ENCODE results near the gene PANK4.
A peak's percentile ranks its signal among the peaks of the same experiment; 100 is the strongest.

The PANK4 gene

DNA sequence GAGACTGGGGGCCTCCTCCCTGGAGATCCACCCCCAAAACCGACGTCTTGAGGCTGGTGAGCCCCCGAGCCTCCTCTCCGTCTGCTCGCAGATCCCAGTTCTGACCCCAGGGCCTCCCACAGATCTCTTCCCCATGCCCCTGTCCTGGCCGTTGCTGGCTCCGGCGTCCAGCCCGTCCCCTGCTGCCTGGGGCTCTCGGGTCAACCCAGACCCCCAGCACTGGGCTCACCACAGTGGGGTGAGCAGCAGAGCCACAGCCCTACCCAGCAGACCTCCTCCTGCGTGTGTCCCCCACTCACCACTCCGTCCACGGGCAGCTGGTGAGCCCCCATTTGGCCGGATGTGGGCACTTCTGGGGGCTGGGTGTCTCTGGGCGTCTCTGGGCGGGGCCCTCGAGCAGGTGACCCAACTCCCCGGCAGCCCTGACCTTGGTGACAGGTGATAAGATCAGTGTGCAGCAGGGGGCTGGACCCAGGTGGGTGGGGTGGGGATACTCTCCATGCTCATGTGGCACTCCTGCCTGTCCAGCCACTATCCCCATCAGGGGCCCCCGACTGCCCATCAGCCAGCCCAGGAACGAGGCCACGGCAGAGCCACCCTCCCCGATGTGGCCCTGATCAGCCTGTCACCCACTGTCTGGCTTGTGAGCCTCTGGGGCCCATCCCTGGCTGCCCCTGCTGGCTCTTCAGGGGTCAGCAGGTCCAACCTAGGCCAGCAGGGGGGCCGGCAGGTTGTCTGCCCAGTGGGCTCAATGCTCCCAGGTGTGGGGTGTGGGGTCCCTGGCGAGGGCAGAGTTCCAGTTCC lies 30.5 kb upstream of the PANK4 start:
- Histone ChIP-seq H3K79me2 (ENCODE audit: control insufficient read depth, insufficient read depth, low read length) (no peaks in the 10 kb centered on the region), H2AK5ac (ENCODE audit: low read length) (no peak overlapping the region), H2BK120ac (ENCODE audit: low read depth, low read length) (no peak overlapping the region), H3K27me3 (ENCODE audit: insufficient read depth, low read length, poor library complexity) (no peaks in the 10 kb centered on the region), H3K4ac (ENCODE audit: low read depth, low read length) (no peak overlapping the region), H3K4me1 (ENCODE audit: control insufficient read depth, low read depth, low read length) (no peaks in the 10 kb centered on the region), H3K4me2 (ENCODE audit: low read length) (no peak overlapping the region), H3K23ac (ENCODE audit: low read length) (no peak overlapping the region), H3K27ac (ENCODE audit: low read depth, low read length) (no peak overlapping the region), H3K4me3 (ENCODE audit: low read length) (no peak overlapping the region), H3K9ac (ENCODE audit: low read length) (no peak overlapping the region), H4K8ac (ENCODE audit: low read depth, low read length) (no peak overlapping the region), H3K79me1 (ENCODE audit: low read length) (no peaks in the 10 kb centered on the region), H2BK5ac (ENCODE audit: low read length) (no peak overlapping the region), H3K36me3 (ENCODE audit: control insufficient read depth, insufficient read depth, low read length) (no peaks in the 10 kb centered on the region), H4K5ac (ENCODE audit: low read length) (no peak overlapping the region), H2BK15ac (replicated peaks; ENCODE audit: low read depth) (no peak overlapping the region), H3K18ac (ENCODE audit: low read length) (no peak overlapping the region), H3K56ac (ENCODE audit: low read length) (no peak overlapping the region)
- DNase-seq: no peak
- WGBS (ENCODE audit: extremely low coverage, insufficient coverage, low lambda C conversion rate): no CpG with 5 or more reads among the region's 24 CpGs

DNA sequence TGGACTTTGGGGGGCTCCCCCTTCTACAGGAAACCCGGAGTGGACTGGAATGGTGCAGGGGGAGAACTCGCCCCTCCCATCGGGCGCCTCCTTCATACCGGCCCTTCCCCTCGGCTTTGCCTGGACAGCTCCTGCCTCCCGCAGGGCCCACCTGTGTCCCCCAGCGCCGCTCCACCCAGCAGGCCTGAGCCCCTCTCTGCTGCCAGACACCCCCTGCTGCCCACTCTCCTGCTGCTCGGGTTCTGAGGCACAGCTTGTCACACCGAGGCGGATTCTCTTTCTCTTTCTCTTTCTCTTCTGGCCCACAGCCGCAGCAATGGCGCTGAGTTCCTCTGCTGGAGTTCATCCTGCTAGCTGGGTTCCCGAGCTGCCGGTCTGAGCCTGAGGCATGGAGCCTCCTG lies 29.9 kb upstream of the PANK4 start, which contains the start of gene TNFRSF14:
TSS of gene TNFRSF14 (plus strand) at position 95 of the 401 bp plus-strand sequence. CDS start at position 389, 294 bp downstream.
- H2AK5ac ChIP-seq (ENCODE audit: low read length): no peak within 1 kb of the TSS
- no CpG with 5 or more reads among the region's 16 CpGs for WGBS (ENCODE audit: extremely low coverage, insufficient coverage, low lambda C conversion rate)
- no peaks in the 10 kb centered on the region for H3K36me3 ChIP-seq (ENCODE audit: control insufficient read depth, insufficient read depth, low read length)
- DNase-seq: no peak
- H4K8ac ChIP-seq (ENCODE audit: low read depth, low read length): no peak within 1 kb of the TSS
- no peak within 1 kb of the TSS for H3K18ac ChIP-seq (ENCODE audit: low read length)
- H3K4ac ChIP-seq (ENCODE audit: low read depth, low read length): no peak within 1 kb of the TSS
- no peak within 1 kb of the TSS for H3K4me2 ChIP-seq (ENCODE audit: low read length)
- no peak within 1 kb of the TSS for H2BK15ac ChIP-seq (replicated peaks; ENCODE audit: low read depth)
- H4K5ac ChIP-seq (ENCODE audit: low read length): no peak within 1 kb of the TSS
- no peak within 1 kb of the TSS for H3K9ac ChIP-seq (ENCODE audit: low read length)
- H3K4me1 ChIP-seq (ENCODE audit: control insufficient read depth, low read depth, low read length): no peaks in the 10 kb centered on the region
- no peaks in the 10 kb centered on the region for H3K79me2 ChIP-seq (ENCODE audit: control insufficient read depth, insufficient read depth, low read length)
- H3K27ac ChIP-seq (ENCODE audit: low read depth, low read length): no peak within 1 kb of the TSS
- H3K27me3 ChIP-seq (ENCODE audit: insufficient read depth, low read length, poor library complexity): no peaks in the 10 kb centered on the region
- H3K4me3 ChIP-seq (ENCODE audit: low read length): no peak within 1 kb of the TSS
- no peaks in the 10 kb centered on the region for H3K79me1 ChIP-seq (ENCODE audit: low read length)
- H2BK120ac ChIP-seq (ENCODE audit: low read depth, low read length): no peak within 1 kb of the TSS
- no peak within 1 kb of the TSS for H3K23ac ChIP-seq (ENCODE audit: low read length)
- peak within 1 kb of the TSS; percentile 15 for H3K56ac ChIP-seq (ENCODE audit: low read length)
- H2BK5ac ChIP-seq (ENCODE audit: low read length): no peak within 1 kb of the TSS

DNA sequence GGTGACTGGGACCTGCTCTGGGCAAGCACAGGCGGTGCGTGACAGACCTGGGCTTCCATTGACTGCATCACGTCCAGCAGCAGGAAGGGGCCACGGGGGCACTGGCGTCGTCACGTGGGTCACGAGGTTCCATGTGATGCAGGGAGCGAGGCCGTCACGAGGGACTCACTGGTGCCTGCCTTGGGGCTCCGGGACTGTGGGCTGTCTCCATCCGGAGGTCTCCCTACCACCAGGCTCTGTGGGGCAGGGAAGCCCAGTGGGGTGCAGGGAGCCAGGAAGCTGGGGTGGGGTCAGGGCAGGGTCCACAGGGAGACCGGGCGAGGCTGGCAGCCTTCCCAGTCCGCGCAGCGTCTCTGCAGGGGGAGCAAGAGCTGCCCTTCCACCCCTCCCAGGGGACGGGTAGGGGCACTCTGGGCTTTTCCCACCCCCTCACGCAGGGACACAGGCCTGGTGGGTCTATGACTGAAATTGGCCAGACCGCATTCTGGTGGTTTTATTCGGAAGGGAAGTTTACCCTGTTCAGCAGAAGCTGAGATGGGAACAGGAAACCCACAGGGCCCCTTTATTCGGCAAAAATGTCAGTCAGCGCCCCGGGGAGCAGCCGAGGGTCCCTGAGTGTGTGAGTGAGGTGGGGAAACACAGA lies 29.4 kb upstream of the PANK4 start:
- no peak overlapping the region for H3K27ac ChIP-seq (ENCODE audit: low read depth, low read length)
- H3K79me1 ChIP-seq (ENCODE audit: low read length): no peaks in the 10 kb centered on the region
- H3K4ac ChIP-seq (ENCODE audit: low read depth, low read length): no peak overlapping the region
- no peak overlapping the region for H2BK5ac ChIP-seq (ENCODE audit: low read length)
- H3K9ac ChIP-seq (ENCODE audit: low read length): no peak overlapping the region
- no peaks in the 10 kb centered on the region for H3K79me2 ChIP-seq (ENCODE audit: control insufficient read depth, insufficient read depth, low read length)
- H3K36me3 ChIP-seq (ENCODE audit: control insufficient read depth, insufficient read depth, low read length): no peaks in the 10 kb centered on the region
- H4K8ac ChIP-seq (ENCODE audit: low read depth, low read length): no peak overlapping the region
- peak overlapping the region; percentile 15 for H3K56ac ChIP-seq (ENCODE audit: low read length)
- H3K4me2 ChIP-seq (ENCODE audit: low read length): no peak overlapping the region
- no peak overlapping the region for H4K5ac ChIP-seq (ENCODE audit: low read length)
- H2AK5ac ChIP-seq (ENCODE audit: low read length): no peak overlapping the region
- H3K18ac ChIP-seq (ENCODE audit: low read length): no peak overlapping the region
- H2BK120ac ChIP-seq (ENCODE audit: low read depth, low read length): no peak overlapping the region
- DNase-seq: no peak
- H3K4me1 ChIP-seq (ENCODE audit: control insufficient read depth, low read depth, low read length): no peaks in the 10 kb centered on the region
- no peak overlapping the region for H3K23ac ChIP-seq (ENCODE audit: low read length)
- no CpG with 5 or more reads among the region's 26 CpGs for WGBS (ENCODE audit: extremely low coverage, insufficient coverage, low lambda C conversion rate)
- no peaks in the 10 kb centered on the region for H3K27me3 ChIP-seq (ENCODE audit: insufficient read depth, low read length, poor library complexity)
- no peak overlapping the region for H3K4me3 ChIP-seq (ENCODE audit: low read length)
- no peak overlapping the region for H2BK15ac ChIP-seq (replicated peaks; ENCODE audit: low read depth)

DNA sequence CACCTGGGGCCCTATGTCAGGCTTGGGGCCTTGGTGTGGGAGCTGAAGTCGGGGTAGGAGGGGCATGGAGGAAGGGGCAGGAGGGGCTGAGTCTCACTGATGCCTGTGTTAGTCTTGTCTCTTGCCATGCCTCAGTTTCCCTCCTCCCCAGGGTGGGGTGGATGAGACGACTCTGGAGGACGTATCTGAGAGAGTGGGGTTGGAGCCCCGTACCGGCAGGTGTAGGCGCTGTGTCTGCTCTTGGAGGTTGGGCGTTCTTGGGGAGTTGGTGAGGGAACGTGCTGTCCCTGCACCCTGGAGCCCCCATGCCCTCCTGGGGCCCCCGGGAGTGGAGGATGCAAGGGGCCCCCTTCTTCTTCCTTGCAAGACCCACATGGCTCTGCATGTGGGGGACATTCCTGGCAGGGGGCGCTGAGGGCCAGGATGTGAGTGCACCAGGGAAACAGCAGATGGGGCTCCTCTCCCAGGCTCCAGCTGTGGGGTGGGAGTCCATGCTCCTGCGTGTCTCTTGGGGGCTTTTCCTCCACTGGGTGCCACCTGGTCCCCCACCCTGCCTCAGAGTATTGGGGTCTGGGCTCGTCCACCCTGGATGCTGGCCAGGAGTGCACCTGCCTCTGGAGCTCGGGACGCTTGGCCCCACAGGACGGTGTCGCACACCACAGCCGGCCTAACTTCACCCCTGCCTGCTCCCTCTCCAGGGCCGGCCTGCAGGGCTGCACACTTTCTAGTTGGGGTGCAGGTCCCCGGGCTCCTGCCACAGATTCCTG lies 28.4 kb upstream of the PANK4 start:
- Histone ChIP-seq H3K27me3 (ENCODE audit: insufficient read depth, low read length, poor library complexity) (no peaks in the 10 kb centered on the region), H3K79me2 (ENCODE audit: control insufficient read depth, insufficient read depth, low read length) (no peaks in the 10 kb centered on the region), H3K23ac (ENCODE audit: low read length) (no peak overlapping the region), H3K9ac (ENCODE audit: low read length) (no peak overlapping the region), H3K79me1 (ENCODE audit: low read length) (no peaks in the 10 kb centered on the region), H4K5ac (ENCODE audit: low read length) (no peak overlapping the region), H3K56ac (ENCODE audit: low read length) (no peak overlapping the region), H3K36me3 (ENCODE audit: control insufficient read depth, insufficient read depth, low read length) (no peaks in the 10 kb centered on the region), H2AK5ac (ENCODE audit: low read length) (no peak overlapping the region), H3K27ac (ENCODE audit: low read depth, low read length) (no peak overlapping the region), H4K8ac (ENCODE audit: low read depth, low read length) (no peak overlapping the region), H2BK5ac (ENCODE audit: low read length) (no peak overlapping the region), H2BK15ac (replicated peaks; ENCODE audit: low read depth) (no peak overlapping the region), H3K4me2 (ENCODE audit: low read length) (no peak overlapping the region), H2BK120ac (ENCODE audit: low read depth, low read length) (no peak overlapping the region), H3K4me1 (ENCODE audit: control insufficient read depth, low read depth, low read length) (no peaks in the 10 kb centered on the region), H3K18ac (ENCODE audit: low read length) (no peak overlapping the region), H3K4ac (ENCODE audit: low read depth, low read length) (no peak overlapping the region), H3K4me3 (ENCODE audit: low read length) (no peak overlapping the region)
- no CpG with 5 or more reads among the region's 19 CpGs for WGBS (ENCODE audit: extremely low coverage, insufficient coverage, low lambda C conversion rate)
- DNase-seq: peak; percentile 19

DNA sequence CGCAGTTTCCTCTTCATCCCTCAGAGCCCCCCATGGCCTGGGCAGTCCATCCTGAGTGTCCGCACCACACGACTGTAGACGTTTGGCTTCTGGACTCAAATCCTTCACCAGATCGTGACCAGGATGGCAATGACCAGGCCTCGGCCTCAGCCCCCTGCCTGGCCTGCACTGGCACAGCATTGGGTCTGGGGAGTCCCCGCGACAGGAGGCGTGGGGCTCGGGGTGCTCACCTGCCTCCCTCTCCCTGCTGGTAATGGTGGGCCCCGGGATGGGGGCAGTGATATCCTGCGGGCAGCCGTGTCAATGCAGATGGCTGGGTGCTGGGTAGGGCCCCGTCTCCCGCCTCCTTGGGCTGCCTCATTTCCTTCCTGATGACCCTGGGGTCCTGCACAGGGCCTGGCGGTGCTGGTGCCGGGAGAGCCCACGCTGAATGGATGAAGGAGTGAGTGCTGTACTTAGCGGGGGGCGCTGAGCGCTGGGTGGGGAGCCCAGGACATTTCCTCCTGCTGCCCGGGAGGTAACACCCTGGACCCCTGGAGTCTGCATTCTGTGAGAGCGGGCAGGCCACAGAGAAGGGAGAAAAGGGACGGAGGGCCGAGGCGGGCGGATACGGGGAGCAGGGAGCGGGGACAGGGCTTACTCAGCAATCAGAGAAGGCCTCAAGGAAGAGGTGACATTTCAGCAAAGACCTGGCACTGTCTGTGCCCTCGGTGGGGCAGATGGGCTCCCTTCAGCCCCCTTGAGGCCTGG lies 27.6 kb upstream of the PANK4 start:
- H4K5ac ChIP-seq (ENCODE audit: low read length): no peak overlapping the region
- no peak overlapping the region for H4K8ac ChIP-seq (ENCODE audit: low read depth, low read length)
- no peak overlapping the region for H2BK5ac ChIP-seq (ENCODE audit: low read length)
- no peak for DNase-seq
- no peak overlapping the region for H3K23ac ChIP-seq (ENCODE audit: low read length)
- no peak overlapping the region for H3K4ac ChIP-seq (ENCODE audit: low read depth, low read length)
- H3K79me1 ChIP-seq (ENCODE audit: low read length): no peaks in the 10 kb centered on the region
- no peak overlapping the region for H2BK120ac ChIP-seq (ENCODE audit: low read depth, low read length)
- no peak overlapping the region for H3K18ac ChIP-seq (ENCODE audit: low read length)
- H3K56ac ChIP-seq (ENCODE audit: low read length): no peak overlapping the region
- H3K36me3 ChIP-seq (ENCODE audit: control insufficient read depth, insufficient read depth, low read length): no peaks in the 10 kb centered on the region
- no peaks in the 10 kb centered on the region for H3K79me2 ChIP-seq (ENCODE audit: control insufficient read depth, insufficient read depth, low read length)
- H2BK15ac ChIP-seq (replicated peaks; ENCODE audit: low read depth): no peak overlapping the region
- no peak overlapping the region for H3K4me3 ChIP-seq (ENCODE audit: low read length)
- no peaks in the 10 kb centered on the region for H3K27me3 ChIP-seq (ENCODE audit: insufficient read depth, low read length, poor library complexity)
- H3K4me1 ChIP-seq (ENCODE audit: control insufficient read depth, low read depth, low read length): no peaks in the 10 kb centered on the region
- H3K9ac ChIP-seq (ENCODE audit: low read length): no peak overlapping the region
- no peak overlapping the region for H3K27ac ChIP-seq (ENCODE audit: low read depth, low read length)
- WGBS (ENCODE audit: extremely low coverage, insufficient coverage, low lambda C conversion rate): no CpG with 5 or more reads among the region's 30 CpGs
- no peak overlapping the region for H2AK5ac ChIP-seq (ENCODE audit: low read length)
- H3K4me2 ChIP-seq (ENCODE audit: low read length): no peak overlapping the region

Measured in mesendoderm (in vitro differentiated cells).